IMR-90 (cell line): ENCODE data around the gene IGIP.
A peak's percentile ranks its signal among the peaks of the same experiment; 100 is the strongest.

Experiments
- CEBPB ChIP-seq: IDR thresholded peaks from 2 replicates; pipeline ENCODE4 v1.6.1; 2012; ENCODE audit warnings: low read depth, low read length, improper control_type of control experiment
- CHD1 ChIP-seq: IDR thresholded peaks from 2 replicates; pipeline ENCODE4 v1.6.1; 2012; ENCODE audit warnings: low read depth, low read length, improper control_type of control experiment
- CTCF ChIP-seq: conservative IDR thresholded peaks from 2 replicates; pipeline ENCODE4 v1.5.1; 2012; ENCODE audit warnings: mild to moderate bottlenecking, low read depth, low read length, improper control_type of control experiment
- FOS ChIP-seq: fragments of 150-350 bp; IDR thresholded peaks from 2 replicates; pipeline ENCODE4 v1.6.1; 2016; ENCODE audit warnings: low read depth, low read length
- MAZ ChIP-seq: IDR thresholded peaks from 2 replicates; pipeline ENCODE4 v1.6.1; 2012; ENCODE audit warnings: low read depth, mild to moderate bottlenecking, low read length, improper control_type of control experiment, moderate library complexity, borderline replicate concordance
- NFE2L2 ChIP-seq: fragments of 150-350 bp; IDR thresholded peaks from 2 replicates; pipeline ENCODE4 v1.6.1; 2016; ENCODE audit warnings: low read depth, mild to moderate bottlenecking, low read length
- POLR2A ChIP-seq: IDR thresholded peaks from 2 replicates; pipeline ENCODE4 v1.6.1; 2012; ENCODE audit warnings: mild to moderate bottlenecking, low read depth, low read length
- SMC3 ChIP-seq: fragments of 150-350 bp; IDR thresholded peaks from 2 replicates; pipeline ENCODE4 v1.6.1; 2016; ENCODE audit warnings: low read depth, mild to moderate bottlenecking, antibody characterized with exemption, low read length, moderate library complexity
- USF2 ChIP-seq: fragments of 150-350 bp; IDR thresholded peaks from 2 replicates; pipeline ENCODE4 v1.6.1; 2017; ENCODE audit warnings: mild to moderate bottlenecking, antibody characterized with exemption, low read length, low read depth

GRCh38 chr5:140117523-140117922, 8.2 kb upstream of the IGIP start:
- peak; percentile 67; the same call in 1 of the 2 replicates for TF ChIP-seq CEBPB
- TF ChIP-seq POLR2A: no peak
- no peak for TF ChIP-seq CTCF
- TF ChIP-seq SMC3: no peak
- TF ChIP-seq FOS: no peak
- no peak for TF ChIP-seq USF2
- no peak for TF ChIP-seq CHD1
- TF ChIP-seq NFE2L2: no peak
- no peak for TF ChIP-seq MAZ
